WTC11 (cell line): Measurements from ENCODE around the gene EFCAB12. TPM values are rescaled to one million over a fixed set of nuclear protein-coding genes. Genes with fewer than 3 reads are reported as not detected.
"Not testable (repeated sequence)": the region's sequence is repeated elsewhere in the genome, so short reads cannot be mapped to it uniquely, and the experiment has no call there.

Experiments
- ATAC-seq: fragments of 200-7000 bp; cut with Tn5 transposase; 2 replicates; pipeline ENCODE4 v1.10.0; 2021; ENCODE audit warnings: mild to moderate bottlenecking, moderate library complexity
- CTCF ChIA-PET: fragments of 300-600 bp; sonication (Branson Sonifier 250); formaldehyde crosslinking; loops from one replicate; lab custom pipeline; 2021; ENCODE audit warnings: antibody characterized with exemption; lab: Charles Lee
- POLR2A ChIA-PET: fragments of 350-600 bp; sonication (Branson Sonifier 250); formaldehyde crosslinking; loops from one replicate; lab custom pipeline; 2021; ENCODE audit warnings: antibody characterized with exemption; lab: Charles Lee
- DNase-seq: peaks from one replicate; pipeline ENCODE4 v3.0.0; 2021; ENCODE audit warnings: low spot score
- H3K27ac Mint-ChIP-seq: 2 replicates; pipeline ENCODE4 v1.8.0; 2021; ENCODE audit warnings: mixed read lengths
- H3K27me3 Mint-ChIP-seq: 2 replicates; pipeline ENCODE4 v1.8.0; 2021; ENCODE audit warnings: low read depth, mild to moderate bottlenecking, moderate library complexity, mixed read lengths
- H3K36me3 Mint-ChIP-seq: 2 replicates; pipeline ENCODE4 v1.8.0; 2021; ENCODE audit warnings: mixed read lengths
- H3K4me1 Mint-ChIP-seq: 2 replicates; pipeline ENCODE4 v1.8.0; 2022; ENCODE audit warnings: mixed read lengths
- H3K4me3 Mint-ChIP-seq: 2 replicates; pipeline ENCODE4 v1.8.0; 2021; ENCODE audit warnings: mild to moderate bottlenecking, moderate library complexity, mixed read lengths
- H3K9me3 Mint-ChIP-seq: 2 replicates; pipeline ENCODE4 v1.8.0; 2021; ENCODE audit warnings: mixed read lengths
- ATF6 ChIP-seq: sonication (generic); formaldehyde crosslinking; IDR thresholded peaks from 2 replicates; pipeline ENCODE4 v1.8.1; 2023; ENCODE audit warnings: mild to moderate bottlenecking, missing genetic modification reagents
- ELF4 ChIP-seq: sonication (generic); formaldehyde crosslinking; IDR thresholded peaks from 2 replicates; pipeline ENCODE4 v1.8.1; 2022; ENCODE audit warnings: low read depth, mild to moderate bottlenecking, moderate library complexity, missing genetic modification reagents
- ESRRA ChIP-seq: sonication (generic); formaldehyde crosslinking; IDR thresholded peaks from 2 replicates; pipeline ENCODE4 v1.8.1; 2022; ENCODE audit warnings: mild to moderate bottlenecking, missing genetic modification reagents, borderline replicate concordance
- FOXK1 ChIP-seq: sonication (generic); formaldehyde crosslinking; IDR thresholded peaks from 2 replicates; pipeline ENCODE4 v1.8.0; 2022; ENCODE audit warnings: mild to moderate bottlenecking, moderate library complexity, missing genetic modification reagents
- GRHL2 ChIP-seq: fragments of 250-450 bp; sonication (Bioruptor Pico); IDR thresholded peaks from 2 replicates; pipeline ENCODE4 v1.8.0; 2022; ENCODE audit warnings: mild to moderate bottlenecking, moderate library complexity; ENCODE audit not compliant: insufficient replicate concordance, severe bottlenecking
- MAX ChIP-seq: sonication (generic); formaldehyde crosslinking; IDR thresholded peaks from 2 replicates; pipeline ENCODE4 v1.8.0; 2022; ENCODE audit warnings: mild to moderate bottlenecking, missing genetic modification reagents
- NR2C2 ChIP-seq: sonication (generic); formaldehyde crosslinking; IDR thresholded peaks from 2 replicates; pipeline ENCODE4 v1.8.0; 2022; ENCODE audit warnings: mild to moderate bottlenecking, missing genetic modification reagents
- RORB ChIP-seq: fragments of 250-450 bp; sonication (Bioruptor Pico); IDR thresholded peaks from 2 replicates; pipeline ENCODE4 v1.9.0; 2021; ENCODE audit warnings: mild to moderate bottlenecking
- TCF7 ChIP-seq: sonication (generic); formaldehyde crosslinking; IDR thresholded peaks from 2 replicates; pipeline ENCODE4 v1.8.0; 2022; ENCODE audit warnings: mild to moderate bottlenecking, low read depth, missing genetic modification reagents, moderate library complexity
- TEAD1 ChIP-seq: sonication (generic); formaldehyde crosslinking; IDR thresholded peaks from 2 replicates; pipeline ENCODE4 v1.8.0; 2022; ENCODE audit warnings: mild to moderate bottlenecking, missing genetic modification reagents
- USF2 ChIP-seq: sonication (generic); formaldehyde crosslinking; IDR thresholded peaks from 2 replicates; pipeline ENCODE4 v1.8.1; 2023; ENCODE audit warnings: mild to moderate bottlenecking, missing genetic modification reagents, moderate library complexity
- ZNF219 ChIP-seq: sonication (generic); formaldehyde crosslinking; IDR thresholded peaks from 2 replicates; pipeline ENCODE4 v1.8.0; 2023; ENCODE audit warnings: missing genetic modification reagents, mild to moderate bottlenecking, borderline replicate concordance
- ZNF317 ChIP-seq: sonication (generic); formaldehyde crosslinking; IDR thresholded peaks from 2 replicates; pipeline ENCODE4 v1.8.1; 2023; ENCODE audit warnings: low read depth, mild to moderate bottlenecking, moderate library complexity, missing genetic modification reagents, borderline replicate concordance
- ZNF532 ChIP-seq: fragments of 250-450 bp; sonication (Bioruptor Pico); IDR thresholded peaks from 2 replicates; pipeline ENCODE4 v1.9.0; 2021; ENCODE audit warnings: mild to moderate bottlenecking, borderline replicate concordance
- total RNA-seq: library from RNA; stranded (reverse); gene quantifications from 3 replicates; pipeline ENCODE4 v1.2.3, GENCODE V29; 2021
- TF ChIP-seq, protein P1 (sequence below): sonication (generic); formaldehyde crosslinking; IDR thresholded peaks from 2 replicates; pipeline ENCODE4 v1.8.1; 2022; ENCODE audit warnings: mild to moderate bottlenecking, missing genetic modification reagents, moderate library complexity, borderline replicate concordance

Gene EFCAB12
- total RNA-seq, 1 experiment from 2014 or later = 0.20 TPM

DNA sequence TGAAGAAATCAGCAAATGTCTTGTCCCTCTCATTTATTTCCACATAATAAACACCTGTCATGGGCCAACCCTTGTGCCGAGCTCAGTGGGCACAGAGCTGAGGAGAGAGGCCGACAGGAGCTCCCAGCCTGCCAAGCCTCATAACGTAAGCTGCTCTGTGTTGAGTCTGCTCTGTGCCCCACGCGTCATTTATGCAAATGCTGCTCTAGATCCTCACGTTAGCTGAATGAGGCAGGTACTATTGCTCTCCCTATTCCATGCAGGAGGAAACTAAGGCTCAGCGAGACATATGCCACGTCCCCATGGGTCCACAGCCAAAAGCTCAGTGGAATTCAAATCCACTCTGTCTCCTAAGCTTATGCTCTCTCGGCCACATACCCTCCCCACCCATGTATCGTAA is 41.5 kb downstream of the EFCAB12 start (continued):
- TF ChIP-seq ZNF532 (no peak), ATF6 (CRISPR knock-in tag) (no peak), RORB (CRISPR knock-in tag) (no peak), ZNF219 (CRISPR knock-in tag) (no peak), FOXK1 (CRISPR knock-in tag) (no peak), USF2 (CRISPR knock-in tag) (no peak), TCF7 (CRISPR knock-in tag) (no peak), NR2C2 (no peak), ESRRA (CRISPR knock-in tag) (no peak), ZNF317 (CRISPR knock-in tag) (no peak), GRHL2 (CRISPR knock-in tag) (no peak)

- H3K27me3 Mint-ChIP-seq, ATAC-seq, DNase-seq, H3K9me3 Mint-ChIP-seq, POLR2A ChIA-PET, H3K27ac Mint-ChIP-seq, H3K4me3 Mint-ChIP-seq: not testable (repeated sequence)
- CTCF ChIA-PET = interaction anchor here (0.6 to 1.1 kb wide), 3 partner anchors 12 to 57 kb away, joined by 3 read pairs; no protein-coding TSS in a partner anchor
- Mint-ChIP-seq H3K4me1 (peaks cover 15% of the 10 kb centered on the region), H3K36me3 (peaks cover 29% of the 10 kb centered on the region)
Observed at GRCh38 chr3:129385507-129385906, 42.9 kb downstream of the EFCAB12 start.

- H3K4me1 Mint-ChIP-seq = peaks cover 15% of the 10 kb centered on the region
- ATAC-seq (no peak), DNase-seq (no peak)
- H3K27ac Mint-ChIP-seq = peak overlapping the region; percentile 38; the same call in 1 of the 2 replicates
- H3K27me3 Mint-ChIP-seq = no peaks in the 10 kb centered on the region; the same call in 1 of the 2 replicates
- no peak overlapping the region for H3K4me3 Mint-ChIP-seq
- ChIA-PET POLR2A (no interaction called here), CTCF (interaction anchor here (0.8 to 1.8 kb wide), 3 partner anchors 20 to 58 kb away, joined by 3 to 6 read pairs (median 3); no protein-coding TSS in a partner anchor)
- TF ChIP-seq, protein P1, sequence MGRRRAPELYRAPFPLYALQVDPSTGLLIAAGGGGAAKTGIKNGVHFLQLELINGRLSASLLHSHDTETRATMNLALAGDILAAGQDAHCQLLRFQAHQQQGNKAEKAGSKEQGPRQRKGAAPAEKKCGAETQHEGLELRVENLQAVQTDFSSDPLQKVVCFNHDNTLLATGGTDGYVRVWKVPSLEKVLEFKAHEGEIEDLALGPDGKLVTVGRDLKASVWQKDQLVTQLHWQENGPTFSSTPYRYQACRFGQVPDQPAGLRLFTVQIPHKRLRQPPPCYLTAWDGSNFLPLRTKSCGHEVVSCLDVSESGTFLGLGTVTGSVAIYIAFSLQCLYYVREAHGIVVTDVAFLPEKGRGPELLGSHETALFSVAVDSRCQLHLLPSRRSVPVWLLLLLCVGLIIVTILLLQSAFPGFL (CRISPR knock-in tag) = no peak
- no peak for TF ChIP-seq MAX (CRISPR knock-in tag)
- no peak for TF ChIP-seq ELF4
- TF ChIP-seq TEAD1 (CRISPR knock-in tag) = no peak
- H3K36me3 Mint-ChIP-seq = peaks cover 34% of the 10 kb centered on the region
- H3K9me3 Mint-ChIP-seq = peaks cover 5% of the 10 kb centered on the region
Observed at GRCh38 chr3:129384594-129385323, 43.7 kb downstream of the EFCAB12 start.

- H3K27ac Mint-ChIP-seq, POLR2A ChIA-PET, ATAC-seq, H3K27me3 Mint-ChIP-seq, DNase-seq, H3K4me3 Mint-ChIP-seq: not testable (repeated sequence)
- H3K4me1 Mint-ChIP-seq = peaks cover 13% of the 10 kb centered on the region
- CTCF ChIA-PET = interaction anchor here (0.8 to 2.1 kb wide), 10 partner anchors 11 to 558 kb away, joined by 3 to 31 read pairs (median 8); no protein-coding TSS in a partner anchor
- H3K36me3 Mint-ChIP-seq = peaks cover 28% of the 10 kb centered on the region
- H3K9me3 Mint-ChIP-seq = peaks cover 11% of the 10 kb centered on the region
Observed at GRCh38 chr3:129384103-129384502, 44.3 kb downstream of the EFCAB12 start.
